Memory B cell (primary cell): ENCODE measurements around the gene LSP1.
A peak's percentile ranks its signal among the peaks of the same experiment; 100 is the strongest.

Experiments used
- ATAC-seq: fragments of 150-1000 bp; cut with Tn5 transposase; 2 replicates; pipeline ENCODE4 v1.10.0; 2021; ENCODE audit warnings: low read depth, mild to moderate bottlenecking, moderate library complexity
- DNase-seq, 2 donors: peaks; one replicate each; pipeline ENCODE4 v3.0.0; 2022; ENCODE audit warnings: low spot score in 2 of 2
- H3K27ac Mint-ChIP-seq: one replicate; pipeline ENCODE4 v1.8.0; 2022; ENCODE audit warnings: mild to moderate bottlenecking, moderate library complexity, mixed read lengths
- H3K27me3 Mint-ChIP-seq: one replicate; pipeline ENCODE4 v1.8.0; 2022; ENCODE audit warnings: mixed read lengths
- H3K36me3 Mint-ChIP-seq: one replicate; pipeline ENCODE4 v1.8.0; 2022; ENCODE audit warnings: mild to moderate bottlenecking, mixed read lengths
- H3K4me1 Mint-ChIP-seq: one replicate; pipeline ENCODE4 v1.8.0; 2022; ENCODE audit warnings: mixed read lengths
- H3K4me3 Mint-ChIP-seq: one replicate; pipeline ENCODE4 v1.8.0; 2022; ENCODE audit warnings: mild to moderate bottlenecking, moderate library complexity, mixed read lengths
- H3K9me3 Mint-ChIP-seq: one replicate; pipeline ENCODE4 v1.8.0; 2022; ENCODE audit warnings: mixed read lengths

The LSP1 gene

DNA sequence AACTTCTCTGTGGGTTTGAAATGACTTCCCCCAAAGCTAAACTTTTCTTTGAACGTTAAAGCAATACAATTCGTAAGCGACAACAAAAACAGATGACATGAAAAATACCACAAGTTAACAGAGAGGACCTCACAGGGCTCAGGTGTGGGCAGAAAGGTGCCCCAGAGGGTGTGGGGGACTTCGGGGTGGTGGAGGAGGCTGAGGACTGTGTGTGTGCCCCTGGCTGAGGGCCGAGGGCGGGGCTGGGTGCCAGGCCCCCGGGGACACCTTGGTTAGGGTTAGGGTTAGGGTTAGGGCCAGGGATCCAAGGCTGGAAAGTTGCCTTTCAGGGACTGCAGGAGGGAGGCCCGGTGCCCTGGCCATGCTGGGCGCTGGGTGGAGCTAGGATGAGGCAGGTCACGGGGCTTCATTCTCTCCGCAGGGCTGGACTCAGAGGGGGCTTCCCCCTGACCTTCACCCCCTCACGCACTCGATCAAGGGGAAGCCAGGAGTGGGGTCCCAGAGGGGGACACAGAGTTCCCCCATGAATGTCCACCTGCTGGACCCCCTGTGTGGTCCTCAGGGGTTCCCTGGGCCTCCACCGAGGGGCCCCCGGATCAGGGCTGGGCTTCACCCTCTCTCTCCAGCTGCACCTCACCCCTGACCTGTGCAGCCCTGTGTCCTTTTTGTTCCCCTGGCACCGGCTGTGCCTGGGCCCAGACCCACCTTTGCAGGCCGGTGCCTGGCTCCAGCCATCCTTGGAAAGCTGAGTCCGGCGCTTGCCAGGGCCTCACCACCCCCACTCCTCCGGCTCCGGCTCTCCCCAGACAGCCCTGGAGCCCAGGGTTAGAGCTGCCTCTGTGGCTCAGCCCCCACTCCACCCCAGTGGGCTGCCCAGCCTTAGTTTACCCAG, 7.1 kb upstream of the LSP1 start:
- no peak for DNase-seq
- peak overlapping the region; percentile 63 for H3K4me3 Mint-ChIP-seq
- ATAC-seq = peak; percentile 12
- H3K27me3 Mint-ChIP-seq = no peaks in the 10 kb centered on the region
- peaks cover 64% of the 10 kb centered on the region for H3K4me1 Mint-ChIP-seq
- H3K9me3 Mint-ChIP-seq = no peaks in the 10 kb centered on the region
- no peaks in the 10 kb centered on the region for H3K36me3 Mint-ChIP-seq
- H3K27ac Mint-ChIP-seq = peak overlapping the region; percentile 53

DNA sequence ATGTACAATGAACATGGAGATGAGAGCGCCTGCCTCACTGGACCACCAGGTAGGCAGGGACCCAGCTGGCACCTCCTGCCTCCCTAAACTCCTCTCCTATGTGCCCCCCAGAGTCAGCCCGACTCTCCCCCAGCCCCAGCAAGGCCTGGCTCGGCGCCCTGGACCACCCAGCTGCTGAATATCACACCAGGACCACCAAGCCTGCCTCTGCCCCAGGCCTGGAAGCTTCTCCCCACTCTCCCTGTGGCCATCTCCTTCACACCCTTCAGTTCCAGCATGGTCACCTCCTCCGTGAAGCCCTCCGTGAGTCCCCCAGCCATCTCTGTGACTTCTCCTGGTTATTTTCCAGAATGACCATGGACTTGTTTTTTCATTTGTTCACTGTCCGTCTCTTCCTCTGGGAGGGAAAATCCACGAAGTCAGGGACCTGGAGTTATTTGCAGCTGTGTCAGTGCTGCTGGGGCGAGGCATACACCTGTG, 6.4 kb upstream of the LSP1 start:
- DNase-seq = no peak
- Mint-ChIP-seq H3K4me3 (peak overlapping the region; percentile 45), H3K27me3 (no peaks in the 10 kb centered on the region), H3K9me3 (no peaks in the 10 kb centered on the region), H3K36me3 (no peaks in the 10 kb centered on the region), H3K4me1 (peaks cover 64% of the 10 kb centered on the region), H3K27ac (no peak overlapping the region)
- no peak for ATAC-seq

DNA sequence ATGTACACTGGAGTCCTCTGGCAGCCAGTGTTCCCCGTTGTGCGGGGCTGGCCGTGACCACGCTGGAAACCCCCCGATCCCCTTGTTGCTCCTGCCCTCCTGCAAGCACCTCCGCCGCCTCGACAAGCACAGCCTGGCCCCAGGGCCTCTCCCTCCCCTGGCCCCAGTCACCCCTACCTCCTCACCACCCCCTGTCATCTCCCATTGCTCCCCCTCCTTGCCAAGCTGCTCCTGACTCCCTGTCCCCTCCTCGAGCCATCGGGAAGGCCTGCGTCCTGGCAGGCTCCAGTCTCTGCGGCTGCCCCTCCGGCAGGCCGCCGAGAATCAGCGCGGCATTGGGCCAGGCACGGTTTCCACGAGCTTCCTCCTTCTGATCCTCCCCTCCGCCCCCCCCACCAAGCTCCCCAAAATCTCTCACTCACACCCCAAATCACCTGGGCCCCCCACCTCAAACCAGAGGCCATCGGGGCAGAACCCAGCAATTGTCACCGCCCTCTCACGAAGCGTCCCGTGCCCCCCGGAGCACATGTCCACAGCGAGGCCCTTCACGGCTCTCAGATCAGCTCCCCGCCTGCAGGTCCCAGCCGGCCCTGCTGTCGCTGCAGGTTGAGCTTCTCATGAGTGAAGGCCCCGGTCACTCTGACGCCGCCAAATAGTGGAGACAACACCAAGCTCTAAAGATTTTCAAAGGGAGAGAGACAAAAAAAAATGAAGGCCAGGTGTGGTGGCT, 5.7 kb upstream of the LSP1 start:
- Mint-ChIP-seq H3K27me3 (no peaks in the 10 kb centered on the region), H3K36me3 (no peaks in the 10 kb centered on the region), H3K9me3 (no peaks in the 10 kb centered on the region), H3K27ac (peak overlapping the region; percentile 98), H3K4me1 (peaks cover 67% of the 10 kb centered on the region), H3K4me3 (no peak overlapping the region)
- DNase-seq (no peak), ATAC-seq (no peak)

DNA sequence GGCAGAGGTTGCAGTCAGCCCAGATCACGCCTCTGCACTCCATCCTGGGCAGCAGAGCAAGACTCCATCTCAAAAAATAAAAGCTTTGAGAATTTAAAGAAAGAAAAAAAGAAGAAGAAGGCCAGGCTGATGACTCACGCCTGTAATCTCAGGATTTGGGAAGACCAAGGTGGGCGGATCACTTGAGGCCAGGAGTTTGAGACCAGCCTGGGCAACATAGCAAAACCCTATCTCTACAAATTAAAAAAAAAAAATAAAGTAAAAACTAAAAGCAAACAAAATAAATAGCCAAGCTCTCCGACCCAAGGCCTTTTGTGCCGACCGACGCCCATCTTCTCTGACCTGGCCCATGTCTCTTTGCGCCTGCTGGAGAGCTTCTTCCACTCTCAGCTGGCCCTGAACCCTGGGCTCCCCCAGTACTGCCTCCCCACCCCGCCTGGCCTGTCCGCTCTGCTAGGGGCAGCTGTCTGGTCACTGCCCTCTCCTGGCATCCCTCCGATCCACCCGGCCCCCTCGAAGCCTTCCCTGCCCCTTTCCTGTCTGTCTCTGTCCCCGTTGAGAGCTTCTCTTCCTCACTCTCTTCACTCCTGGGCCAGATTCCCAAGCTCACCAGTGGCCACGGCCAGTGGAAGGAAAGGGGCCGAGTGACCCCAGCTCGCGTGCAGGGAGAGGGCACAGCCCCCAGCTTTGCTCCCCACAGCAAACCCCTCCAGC, 4.8 kb upstream of the LSP1 start:
- H3K27ac Mint-ChIP-seq = peak overlapping the region; percentile 98
- DNase-seq = no peak
- H3K27me3 Mint-ChIP-seq = no peaks in the 10 kb centered on the region
- H3K36me3 Mint-ChIP-seq = peaks cover 2% of the 10 kb centered on the region
- H3K9me3 Mint-ChIP-seq = no peaks in the 10 kb centered on the region
- no peak for ATAC-seq
- peak overlapping the region; percentile 48 for H3K4me3 Mint-ChIP-seq
- peaks cover 68% of the 10 kb centered on the region for H3K4me1 Mint-ChIP-seq

DNA sequence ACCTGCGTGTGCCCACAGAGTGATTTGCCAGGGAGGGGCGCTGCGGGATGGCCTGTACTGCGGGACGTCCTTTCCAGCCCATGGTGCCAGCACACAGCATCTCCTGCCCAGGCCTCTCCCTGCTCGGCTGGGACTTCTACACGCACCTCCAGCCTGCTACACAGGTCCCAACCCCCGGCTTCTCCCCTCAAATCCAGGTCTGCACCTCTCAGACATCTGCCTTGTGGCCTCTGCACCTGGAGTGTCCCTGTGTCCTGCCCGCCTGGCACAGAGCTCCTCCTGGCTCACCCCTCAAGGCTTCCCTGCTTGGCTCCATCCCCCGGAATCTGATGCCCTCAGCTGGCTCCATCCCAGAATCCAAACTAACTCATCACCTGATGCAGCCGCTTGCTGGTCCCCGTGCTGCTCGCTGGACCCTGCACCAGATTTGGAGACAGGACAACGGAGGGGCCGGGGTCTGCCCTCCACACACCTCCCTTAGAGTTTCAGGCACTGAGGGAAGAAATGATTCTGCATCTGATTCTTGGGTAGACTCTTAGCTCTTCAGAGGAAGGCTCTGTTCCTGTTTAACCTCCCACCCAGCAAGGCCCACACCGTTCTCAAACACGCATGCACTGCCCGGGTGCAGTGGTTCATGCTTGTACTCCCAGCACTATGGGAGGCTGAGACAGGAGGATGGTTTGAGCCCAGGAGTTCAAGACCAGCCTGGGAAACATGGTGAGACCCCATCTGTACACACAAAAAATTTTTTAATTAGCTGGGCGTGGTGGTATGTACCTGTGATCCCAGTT, 4.0 kb upstream of the LSP1 start:
- H3K27ac Mint-ChIP-seq = peak overlapping the region; percentile 98
- H3K4me3 Mint-ChIP-seq = no peak overlapping the region
- ATAC-seq = no peak
- peaks cover 3% of the 10 kb centered on the region for H3K36me3 Mint-ChIP-seq
- H3K9me3 Mint-ChIP-seq = no peaks in the 10 kb centered on the region
- DNase-seq = no peak
- H3K4me1 Mint-ChIP-seq = peaks cover 61% of the 10 kb centered on the region
- no peaks in the 10 kb centered on the region for H3K27me3 Mint-ChIP-seq

DNA sequence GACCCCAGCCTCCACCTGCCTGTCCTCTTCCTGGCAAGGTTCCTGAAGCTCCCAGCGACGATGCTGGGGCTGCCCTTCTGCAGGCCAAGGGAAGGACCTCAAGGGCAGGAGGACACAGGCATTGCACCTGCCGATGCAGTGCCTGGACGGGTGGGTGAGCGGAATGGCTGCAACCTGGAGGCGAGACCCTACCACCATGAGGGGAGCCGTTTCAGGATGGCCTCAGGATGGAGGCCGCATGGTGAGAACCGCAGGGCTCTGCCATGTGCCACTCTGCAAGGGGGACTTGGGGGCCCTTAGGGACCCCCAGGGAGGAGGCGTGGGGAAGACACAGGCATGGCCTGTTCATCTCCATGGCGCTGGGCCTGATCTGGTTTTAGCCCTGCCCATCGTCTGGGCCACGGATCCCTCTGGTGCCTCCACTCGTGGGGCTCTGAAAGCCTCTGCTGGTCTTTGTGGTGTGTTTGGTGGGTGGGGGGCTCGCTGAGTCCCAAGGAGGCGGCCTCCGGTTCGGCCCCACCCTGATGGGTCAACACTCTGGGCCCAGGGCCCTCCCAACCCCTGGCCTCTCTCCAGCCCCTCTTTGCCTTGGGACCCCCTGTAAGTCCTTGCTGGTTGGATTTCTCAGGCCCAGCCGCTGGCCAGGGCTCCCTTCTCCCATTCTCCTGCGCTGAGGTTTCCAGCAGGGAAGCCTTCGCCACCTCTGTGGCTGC, 1.3 kb upstream of the LSP1 start:
- ATAC-seq = no peak
- Mint-ChIP-seq H3K27ac (peak overlapping the region; percentile 98), H3K36me3 (peaks cover 6% of the 10 kb centered on the region), H3K4me3 (peak overlapping the region; percentile 71), H3K9me3 (no peaks in the 10 kb centered on the region), H3K27me3 (no peaks in the 10 kb centered on the region), H3K4me1 (peaks cover 41% of the 10 kb centered on the region)
- no peak for DNase-seq

DNA sequence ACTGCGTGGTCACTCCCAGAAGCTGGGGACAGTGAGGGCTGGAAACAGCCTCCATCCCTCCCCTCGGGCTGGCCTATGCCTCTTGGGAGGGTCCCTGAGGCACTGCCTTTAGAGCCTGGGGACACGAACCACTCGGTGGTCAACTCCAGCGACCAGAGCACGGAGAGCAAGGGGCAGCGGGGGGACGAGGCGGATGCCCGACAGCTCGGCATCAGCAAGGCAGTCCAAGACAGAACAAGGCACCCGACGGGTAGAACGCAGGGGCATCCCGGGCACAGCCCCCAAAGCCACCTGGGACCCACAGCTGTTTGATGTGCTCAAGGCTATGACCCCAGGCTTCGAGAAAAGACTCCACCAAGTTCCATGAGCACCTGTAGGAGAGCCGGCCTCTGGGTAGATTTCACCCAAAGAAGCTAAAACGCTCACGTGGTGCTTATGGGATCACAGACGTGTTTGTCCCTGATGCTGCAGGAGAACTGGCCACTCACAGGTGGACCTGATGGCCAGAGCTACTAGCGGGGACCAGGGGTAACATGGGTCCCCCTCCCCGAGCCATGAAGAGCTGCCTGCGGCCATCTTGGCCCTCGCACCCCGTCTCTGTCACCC, 510 bp upstream of the LSP1 start:
- Mint-ChIP-seq H3K4me1 (peaks cover 35% of the 10 kb centered on the region), H3K36me3 (peaks cover 6% of the 10 kb centered on the region), H3K9me3 (no peaks in the 10 kb centered on the region), H3K27ac (peak overlapping the region; percentile 93), H3K4me3 (peak overlapping the region; percentile 96), H3K27me3 (no peaks in the 10 kb centered on the region)
- peak in 1 of 2 donors; percentile 47 for DNase-seq
- ATAC-seq = no peak

DNA sequence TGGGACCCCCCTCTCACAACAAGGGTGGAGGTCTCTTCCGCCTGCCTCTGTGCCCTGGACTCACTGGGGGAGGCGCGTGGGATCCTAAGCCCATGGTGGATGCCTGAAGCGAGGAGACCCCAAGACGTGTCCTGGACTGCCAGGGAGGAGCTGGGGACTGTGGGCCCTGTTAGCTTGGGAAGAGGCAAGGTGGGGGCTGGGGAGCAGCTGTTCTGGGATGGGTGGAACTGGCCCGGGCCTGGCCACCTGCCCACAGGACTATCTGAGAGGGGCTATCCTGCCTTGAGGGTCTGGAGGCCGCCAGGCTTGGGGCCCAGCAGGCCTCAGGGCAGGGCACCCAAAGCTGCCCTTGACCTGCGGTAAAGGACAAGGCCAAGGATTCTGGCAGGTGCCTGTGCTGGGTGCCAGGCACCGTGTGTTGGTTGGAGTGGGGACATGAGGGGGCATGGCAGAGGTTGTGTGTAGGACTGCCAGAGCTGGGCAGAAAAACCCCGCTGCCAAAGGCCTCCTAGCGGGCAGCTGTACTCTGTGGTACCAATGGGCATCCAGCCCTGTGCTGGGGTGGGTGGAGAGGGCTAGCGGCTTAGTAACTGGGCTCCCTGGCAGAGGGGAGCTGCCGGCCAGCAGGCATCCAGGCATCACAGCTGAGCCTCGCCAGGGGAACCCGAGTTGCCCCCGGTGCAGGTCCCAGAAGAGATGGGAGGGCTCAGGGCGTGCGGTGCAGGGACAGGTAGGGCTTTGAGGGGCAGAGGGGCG, 670 bp downstream of the LSP1 start:
- H3K4me1 Mint-ChIP-seq = peaks cover 33% of the 10 kb centered on the region
- DNase-seq (peak in 1 of 2 donors; percentile 50), ATAC-seq (no peak)
- peak overlapping the region; percentile 96 for H3K4me3 Mint-ChIP-seq
- peaks cover 6% of the 10 kb centered on the region for H3K36me3 Mint-ChIP-seq
- peak overlapping the region; percentile 93 for H3K27ac Mint-ChIP-seq
- no peaks in the 10 kb centered on the region for H3K9me3 Mint-ChIP-seq
- H3K27me3 Mint-ChIP-seq = no peaks in the 10 kb centered on the region

DNA sequence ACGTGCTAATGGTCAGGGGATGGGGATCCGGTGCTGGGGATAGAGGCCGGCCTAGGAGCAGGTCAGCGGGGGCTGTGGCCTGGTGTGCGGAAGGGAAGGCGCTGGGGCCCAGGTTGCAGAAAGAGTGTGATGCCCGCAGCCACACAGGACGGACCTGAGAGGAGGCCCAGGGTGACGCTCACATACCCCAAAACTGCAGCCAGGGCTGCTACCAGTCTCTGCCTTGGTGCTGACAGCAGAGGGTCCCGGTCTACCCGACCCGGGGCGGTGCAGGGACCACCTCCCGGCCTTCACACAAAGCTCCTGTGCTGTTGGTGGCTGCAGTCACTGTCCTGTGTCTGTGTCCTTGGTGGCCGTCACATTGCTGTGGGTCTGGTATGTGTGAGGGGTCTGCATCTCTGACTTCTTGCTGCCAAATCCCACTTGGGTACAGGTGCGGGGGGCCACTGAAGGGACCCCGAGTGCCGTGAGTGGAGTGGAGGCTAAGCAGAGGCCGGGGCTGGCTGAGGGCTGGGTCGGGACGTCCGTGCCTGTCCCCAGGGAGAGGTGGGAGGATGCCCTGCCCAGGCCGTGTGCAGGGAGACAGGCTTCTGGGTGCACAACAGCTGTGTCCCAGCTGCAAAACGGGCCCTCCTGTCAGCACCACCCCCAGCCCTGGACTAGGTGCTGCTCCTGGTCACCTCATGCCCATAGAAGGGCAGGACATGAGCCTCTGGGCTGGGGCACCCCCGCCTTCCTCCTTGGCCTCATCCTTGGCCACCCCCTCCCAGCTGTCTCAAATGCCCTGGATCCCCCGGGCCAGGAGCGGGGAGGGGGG, 1.5 kb downstream of the LSP1 start:
- ATAC-seq = no peak
- DNase-seq = no peak
- H3K4me3 Mint-ChIP-seq = peak overlapping the region; percentile 96
- H3K9me3 Mint-ChIP-seq = no peaks in the 10 kb centered on the region
- peaks cover 6% of the 10 kb centered on the region for H3K36me3 Mint-ChIP-seq
- H3K27ac Mint-ChIP-seq = peak overlapping the region; percentile 93
- H3K27me3 Mint-ChIP-seq = no peaks in the 10 kb centered on the region
- peaks cover 32% of the 10 kb centered on the region for H3K4me1 Mint-ChIP-seq

DNA sequence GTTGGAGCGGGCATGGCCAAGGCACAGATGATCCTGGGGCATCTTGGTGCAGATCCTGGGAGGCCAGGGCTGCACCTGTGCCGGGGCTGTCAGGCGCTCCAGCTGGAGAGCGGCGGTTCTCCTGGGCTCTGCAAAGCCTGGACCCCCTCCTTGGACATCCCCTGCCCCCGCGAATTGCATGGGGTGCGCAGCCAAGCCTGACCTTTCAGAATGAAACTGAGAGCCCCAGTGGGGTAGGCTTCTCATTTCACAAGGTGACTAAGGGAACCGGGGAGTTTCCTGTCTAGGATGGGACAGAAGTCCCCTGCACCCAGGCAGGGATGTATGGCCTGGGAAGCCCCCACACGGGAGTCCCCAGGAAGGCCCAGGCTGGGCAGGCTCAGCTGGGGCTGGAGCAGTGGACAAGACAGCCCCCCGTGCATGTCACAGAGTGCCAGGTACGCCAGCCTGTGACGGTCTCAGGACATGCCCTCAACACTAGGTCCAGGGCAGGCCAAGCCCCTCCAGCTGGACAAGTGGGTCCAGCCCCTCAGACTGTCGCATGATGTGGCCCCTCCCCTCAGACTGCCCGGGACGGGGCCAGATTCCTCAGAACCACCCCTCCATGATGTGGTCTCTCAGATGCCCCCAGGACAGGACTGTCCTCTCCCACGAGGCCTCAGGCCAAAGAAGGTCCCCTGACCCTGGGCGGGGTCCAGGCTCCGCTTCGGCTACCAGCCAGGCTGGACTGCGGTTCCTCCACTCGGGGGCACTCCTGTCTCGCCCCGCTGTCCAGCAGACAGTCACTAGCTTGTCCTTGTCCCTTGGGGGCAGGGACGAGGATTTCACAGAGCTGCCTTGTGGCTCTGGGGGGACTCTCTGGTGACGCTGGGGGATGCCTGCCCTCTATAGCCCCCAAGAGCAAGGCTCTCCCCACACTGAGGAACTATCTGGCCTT, 2.3 kb downstream of the LSP1 start:
- ATAC-seq (no peak), DNase-seq (no peak)
- Mint-ChIP-seq H3K27me3 (no peaks in the 10 kb centered on the region), H3K27ac (no peak overlapping the region), H3K36me3 (peaks cover 6% of the 10 kb centered on the region), H3K9me3 (no peaks in the 10 kb centered on the region), H3K4me3 (peak overlapping the region; percentile 96), H3K4me1 (peaks cover 29% of the 10 kb centered on the region)

DNA sequence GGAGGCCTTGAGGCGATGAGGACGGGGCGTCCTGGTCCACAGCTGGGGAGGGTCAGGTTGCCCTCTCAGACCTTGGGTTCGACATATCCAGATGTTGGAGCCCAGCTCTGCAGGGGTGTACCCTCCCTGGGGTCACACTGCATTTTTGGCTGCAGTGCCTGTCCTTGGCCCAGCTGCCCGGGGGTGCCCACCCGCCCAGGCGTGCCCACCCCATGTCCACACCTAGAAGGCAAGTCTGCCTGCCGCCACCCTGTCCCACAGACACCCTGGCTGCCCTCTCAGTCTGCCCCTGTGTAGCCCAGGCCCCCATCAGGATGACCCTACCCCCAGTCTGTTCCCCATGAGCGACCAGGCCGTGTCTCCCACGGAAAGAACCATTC, 3.0 kb downstream of the LSP1 start:
- H3K9me3 Mint-ChIP-seq = no peaks in the 10 kb centered on the region
- peak overlapping the region; percentile 57 for H3K27ac Mint-ChIP-seq
- H3K27me3 Mint-ChIP-seq = no peaks in the 10 kb centered on the region
- no peak for DNase-seq
- ATAC-seq = no peak
- peaks cover 23% of the 10 kb centered on the region for H3K4me1 Mint-ChIP-seq
- H3K4me3 Mint-ChIP-seq = peak overlapping the region; percentile 96
- peaks cover 6% of the 10 kb centered on the region for H3K36me3 Mint-ChIP-seq
